Activated naive CD8-positive, alpha-beta T cell treated with anti-CD3 and anti-CD28 coated beads, Interleukin-2, amount 50 U/mL, for 24 hours (primary cell): Measurements from ENCODE around the gene LMBR1.
"Not testable (repeated sequence)": the region's sequence is repeated elsewhere in the genome, so short reads cannot be mapped to it uniquely, and the experiment has no call there.

Source experiments
- ATAC-seq: fragments of 150-1000 bp; cut with Tn5 transposase; one replicate; pipeline ENCODE4 v1.10.0; 2021
- DNase-seq: peaks from one replicate; pipeline ENCODE4 v3.0.0; 2021
- H3K27ac Mint-ChIP-seq: one replicate; pipeline ENCODE4 v1.8.0; 2021; ENCODE audit warnings: mild to moderate bottlenecking, mixed read lengths
- H3K27me3 Mint-ChIP-seq: one replicate; pipeline ENCODE4 v1.8.0; 2021; ENCODE audit warnings: mixed read lengths
- H3K36me3 Mint-ChIP-seq: one replicate; pipeline ENCODE4 v1.8.0; 2021; ENCODE audit warnings: low read depth, mixed read lengths
- H3K4me1 Mint-ChIP-seq: one replicate; pipeline ENCODE4 v1.8.0; 2021; ENCODE audit warnings: mixed read lengths
- H3K4me3 Mint-ChIP-seq: one replicate; pipeline ENCODE4 v1.8.0; 2021; ENCODE audit warnings: mild to moderate bottlenecking, moderate library complexity, mixed read lengths
- H3K9me3 Mint-ChIP-seq: one replicate; pipeline ENCODE4 v1.8.0; 2021; ENCODE audit warnings: mixed read lengths

LMBR1 gene

DNA sequence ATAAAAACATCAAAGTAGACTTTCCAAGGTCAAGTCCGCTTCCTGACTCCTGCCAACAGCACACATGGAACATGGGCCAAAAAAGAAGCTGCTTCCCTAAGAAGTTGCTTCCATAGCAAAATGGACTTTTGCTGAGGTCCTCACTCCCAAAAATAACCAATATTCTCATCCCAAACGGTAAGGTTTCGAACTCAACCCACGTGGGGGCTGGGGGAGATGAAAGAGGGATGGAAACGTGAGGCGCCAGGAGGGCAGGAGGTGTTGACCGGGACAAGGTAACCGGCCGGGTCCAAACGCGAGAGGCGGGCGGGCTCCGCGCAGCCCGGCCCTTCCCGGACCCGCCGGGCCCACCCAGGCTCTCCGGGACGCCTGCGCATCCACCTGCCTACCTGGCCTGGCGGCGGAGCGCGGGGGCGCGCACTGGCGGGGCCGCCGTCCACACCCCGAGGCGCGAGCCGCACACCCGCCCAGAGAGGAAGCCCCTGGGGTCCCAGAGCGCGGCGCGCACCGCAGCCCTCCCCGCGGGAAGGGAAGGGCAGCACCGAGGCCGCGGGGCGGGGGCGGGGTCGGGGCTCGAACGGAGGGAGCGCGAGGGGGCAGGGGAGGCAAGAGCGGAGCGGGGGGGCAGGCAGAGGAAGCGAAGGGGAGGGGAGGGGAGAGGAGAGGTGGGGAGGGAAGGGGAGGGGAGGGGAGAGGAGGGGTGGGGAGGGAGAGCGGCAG is 742 bp downstream of the LMBR1 start:
- H3K9me3 Mint-ChIP-seq: no peaks in the 10 kb centered on the region
- H3K4me3 Mint-ChIP-seq: peak overlapping the region; percentile 88
- H3K27me3 Mint-ChIP-seq: no peaks in the 10 kb centered on the region
- H3K4me1 Mint-ChIP-seq: peaks cover 52% of the 10 kb centered on the region
- peak; percentile 67 for DNase-seq
- H3K27ac Mint-ChIP-seq: peak overlapping the region; percentile 80
- peaks cover 15% of the 10 kb centered on the region for H3K36me3 Mint-ChIP-seq
- peak; percentile 21 for ATAC-seq

DNA sequence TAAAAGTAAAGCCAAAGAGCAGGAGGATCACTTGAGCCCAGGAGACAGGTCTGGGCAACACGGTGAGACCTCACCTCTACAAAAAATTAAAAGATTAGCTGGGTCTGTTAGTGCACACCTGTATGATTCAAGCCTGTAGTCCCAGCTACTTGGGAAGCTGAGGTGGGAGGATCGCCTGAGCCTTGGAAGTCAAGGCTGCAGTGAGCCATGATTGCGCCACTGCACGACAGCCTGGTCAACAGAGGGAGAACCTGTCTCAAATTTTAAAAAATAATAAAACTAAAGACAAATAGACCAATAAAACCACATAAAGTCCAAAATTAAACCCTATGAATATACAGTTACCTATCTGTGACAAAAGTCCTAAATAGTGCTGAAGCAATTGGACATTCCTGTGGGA is 3.2 kb downstream of the LMBR1 start:
- DNase-seq: no peak
- no peak overlapping the region for H3K27ac Mint-ChIP-seq
- H3K4me3 Mint-ChIP-seq: no peak overlapping the region

DNA sequence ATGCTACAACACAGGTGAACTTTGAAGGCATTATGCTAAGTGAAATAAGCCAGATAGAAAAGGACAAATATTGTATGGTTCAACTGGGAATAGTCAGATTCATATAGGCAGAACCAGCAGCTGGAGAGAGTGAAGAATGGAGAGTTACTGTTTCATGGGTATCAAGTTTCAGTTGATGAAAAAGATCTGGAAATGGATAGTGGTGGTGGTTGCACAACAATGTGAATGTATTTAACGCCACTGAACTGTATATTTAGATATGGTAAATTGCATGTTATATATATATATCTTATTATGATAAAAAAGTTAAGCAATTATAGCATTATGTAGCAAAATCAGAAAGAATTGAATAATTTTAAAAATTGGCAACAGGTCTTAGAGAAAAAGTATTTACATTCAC is 3.9 kb downstream of the LMBR1 start:
- ATAC-seq (no peak), DNase-seq (no peak)
- H3K27ac Mint-ChIP-seq: no peak overlapping the region
- H3K36me3 Mint-ChIP-seq: peaks cover 20% of the 10 kb centered on the region
- no peaks in the 10 kb centered on the region for H3K9me3 Mint-ChIP-seq
- peaks cover 28% of the 10 kb centered on the region for H3K4me1 Mint-ChIP-seq
- H3K4me3 Mint-ChIP-seq: no peak overlapping the region
- no peaks in the 10 kb centered on the region for H3K27me3 Mint-ChIP-seq

More for the DNA sequence above, 3.2 kb downstream of the LMBR1 start:
- Mint-ChIP-seq H3K4me1 (peaks cover 30% of the 10 kb centered on the region), H3K27me3 (no peaks in the 10 kb centered on the region), H3K9me3 (no peaks in the 10 kb centered on the region), H3K36me3 (peaks cover 15% of the 10 kb centered on the region)
- no peak for ATAC-seq

DNA sequence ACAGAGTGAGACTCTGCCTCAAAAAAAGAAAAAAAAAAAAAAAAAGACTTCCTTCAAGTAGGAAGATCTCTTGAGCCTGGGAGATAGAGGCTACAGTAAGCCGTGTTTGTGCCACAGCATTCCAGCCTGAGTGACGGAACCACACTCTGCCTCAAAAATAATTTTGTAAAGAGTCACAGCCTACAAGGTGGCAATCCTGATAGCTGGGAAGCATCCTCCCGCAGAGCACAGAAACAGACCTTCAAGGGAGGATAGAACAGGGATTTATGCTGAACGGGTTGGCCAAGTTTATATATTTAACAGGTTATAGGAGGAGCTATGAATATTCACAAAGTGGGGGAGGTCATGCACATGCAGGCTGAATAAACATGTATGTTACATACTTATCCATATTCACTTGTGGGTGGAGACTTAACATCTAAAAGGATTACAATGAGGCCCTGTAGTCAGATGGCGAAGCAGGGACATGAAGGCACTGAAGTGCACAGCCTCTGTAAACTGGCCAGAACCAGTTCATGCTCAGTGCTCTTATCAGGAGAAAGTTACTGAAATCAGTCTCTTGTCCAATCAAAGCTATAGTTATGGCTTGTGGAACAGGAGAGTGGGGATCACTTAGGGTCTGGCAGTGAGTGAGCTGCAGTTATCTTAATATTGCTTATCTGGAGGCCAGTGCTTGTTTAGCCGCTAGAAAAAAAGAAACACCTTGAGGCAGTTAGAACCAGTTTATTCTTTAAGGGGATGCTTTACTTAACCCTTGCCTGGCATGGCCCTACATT is 6.8 kb downstream of the LMBR1 start:
- no peak for DNase-seq
- H3K27me3 Mint-ChIP-seq: no peaks in the 10 kb centered on the region
- no peak overlapping the region for H3K27ac Mint-ChIP-seq
- no peak overlapping the region for H3K4me3 Mint-ChIP-seq
- peaks cover 37% of the 10 kb centered on the region for H3K4me1 Mint-ChIP-seq
- no peaks in the 10 kb centered on the region for H3K9me3 Mint-ChIP-seq
- ATAC-seq: no peak
- H3K36me3 Mint-ChIP-seq: peaks cover 34% of the 10 kb centered on the region

DNA sequence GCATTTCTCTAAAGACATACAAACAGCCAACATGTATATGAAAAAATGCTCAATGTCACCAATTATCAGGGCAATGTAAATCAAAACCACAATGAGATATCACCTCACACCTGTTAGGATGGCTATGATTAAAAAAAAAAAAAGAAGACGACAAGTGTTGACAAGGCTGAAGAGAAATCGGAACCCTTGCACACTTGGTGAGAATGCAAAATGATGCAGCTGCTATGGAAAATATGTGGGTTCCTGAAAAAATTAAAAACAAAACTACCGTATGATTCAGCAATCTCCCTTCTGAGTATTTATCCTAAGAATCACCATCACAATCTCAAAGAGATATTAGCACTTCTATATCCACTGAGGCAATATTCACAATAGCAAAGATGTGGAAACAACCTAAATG is 11.3 kb downstream of the LMBR1 start:
- no peak overlapping the region for H3K27ac Mint-ChIP-seq
- peaks cover 50% of the 10 kb centered on the region for H3K4me1 Mint-ChIP-seq
- H3K36me3 Mint-ChIP-seq: peaks cover 54% of the 10 kb centered on the region
- peak; percentile 24 for ATAC-seq
- no peak for DNase-seq
- H3K9me3 Mint-ChIP-seq: peaks cover 27% of the 10 kb centered on the region
- no peaks in the 10 kb centered on the region for H3K27me3 Mint-ChIP-seq
- H3K4me3 Mint-ChIP-seq: no peak overlapping the region

DNA sequence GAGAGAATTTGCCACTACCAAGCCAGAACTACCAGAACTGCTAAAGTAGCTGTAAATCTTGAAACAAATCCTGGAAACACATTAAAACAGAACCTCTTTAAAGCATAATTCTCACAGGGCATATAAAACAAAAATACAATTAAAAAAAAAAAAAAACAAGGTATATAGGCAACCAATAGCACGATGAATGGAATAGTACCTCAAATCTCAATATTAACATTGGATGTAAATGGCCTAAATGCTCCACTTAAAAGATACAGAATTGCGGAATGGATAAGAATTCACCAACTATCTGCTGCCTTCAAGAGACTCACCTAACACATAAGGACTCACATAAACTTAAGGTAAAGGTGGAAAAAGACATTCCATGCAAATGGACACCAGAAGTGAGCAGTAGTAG is 17.2 kb downstream of the LMBR1 start:
- Mint-ChIP-seq H3K27ac (no peak overlapping the region), H3K27me3 (no peaks in the 10 kb centered on the region), H3K4me3 (no peak overlapping the region), H3K4me1 (peaks cover 35% of the 10 kb centered on the region), H3K9me3 (peaks cover 46% of the 10 kb centered on the region), H3K36me3 (peaks cover 70% of the 10 kb centered on the region)
- DNase-seq (no peak), ATAC-seq (no peak)

DNA sequence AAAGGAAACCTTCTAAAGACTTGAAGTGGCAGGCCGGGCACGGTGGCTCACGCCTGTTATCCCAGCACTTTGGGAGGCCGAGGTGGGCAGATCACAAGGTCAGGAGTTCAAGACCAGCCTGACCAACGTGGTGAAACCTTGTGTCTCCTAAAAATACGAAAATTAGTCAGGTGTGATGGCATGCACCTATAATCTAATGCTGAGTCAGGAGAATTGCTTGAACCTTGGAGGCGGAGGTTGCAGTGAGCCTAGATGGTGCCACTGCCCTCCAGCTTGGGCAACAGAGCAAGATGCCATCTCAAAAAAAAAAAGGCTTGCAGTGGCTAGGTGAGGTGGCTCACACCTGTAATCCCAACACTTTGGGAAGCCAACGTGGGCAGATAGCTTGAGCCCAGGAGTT is 24.6 kb downstream of the LMBR1 start:
- H3K9me3 Mint-ChIP-seq, ATAC-seq, H3K4me3 Mint-ChIP-seq, H3K27ac Mint-ChIP-seq, H3K27me3 Mint-ChIP-seq, DNase-seq: not testable (repeated sequence)
- H3K36me3 Mint-ChIP-seq: peaks cover 47% of the 10 kb centered on the region
- H3K4me1 Mint-ChIP-seq: peaks cover 19% of the 10 kb centered on the region

DNA sequence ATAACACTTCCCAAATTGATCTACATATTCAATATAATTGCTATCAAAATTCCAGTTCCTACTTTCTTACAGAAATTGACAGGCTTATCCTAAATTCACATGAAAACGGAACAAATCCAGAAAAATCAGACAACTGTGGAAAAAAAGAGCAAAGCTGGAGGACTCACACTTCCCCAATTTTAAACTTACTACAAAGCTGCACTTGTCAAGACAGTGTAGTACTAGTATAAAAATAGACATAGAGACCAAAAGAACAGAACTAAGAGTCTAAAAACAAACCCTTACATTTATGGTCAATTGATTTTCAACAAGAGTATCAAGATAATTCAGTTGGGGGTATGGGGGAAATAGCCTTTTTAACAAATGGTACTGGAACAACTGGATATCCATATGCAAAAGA is 27.5 kb downstream of the LMBR1 start:
- H3K4me3 Mint-ChIP-seq: no peak overlapping the region
- no peak overlapping the region for H3K27ac Mint-ChIP-seq
- peaks cover 49% of the 10 kb centered on the region for H3K36me3 Mint-ChIP-seq
- ATAC-seq: no peak
- H3K9me3 Mint-ChIP-seq: peaks cover 9% of the 10 kb centered on the region
- DNase-seq: no peak
- no peaks in the 10 kb centered on the region for H3K27me3 Mint-ChIP-seq
- peaks cover 12% of the 10 kb centered on the region for H3K4me1 Mint-ChIP-seq

DNA sequence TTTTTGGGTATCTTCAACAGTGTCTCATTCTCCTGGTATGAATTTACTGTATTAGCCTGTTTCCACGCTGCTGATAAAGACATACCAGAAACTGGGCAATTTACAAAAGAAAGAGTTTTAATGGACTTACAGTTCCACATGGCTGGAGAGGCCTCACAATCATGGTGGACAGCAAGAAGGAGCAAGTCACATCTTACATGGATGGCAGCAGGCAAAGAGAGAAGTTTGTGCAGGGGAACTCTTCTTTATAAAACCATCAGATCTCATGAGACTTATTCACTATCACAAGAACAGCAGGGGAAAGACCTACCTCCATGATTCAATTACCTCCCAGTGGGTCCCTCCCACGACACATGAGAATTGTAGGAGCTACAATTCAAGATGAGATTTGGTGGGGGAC is 31.0 kb downstream of the LMBR1 start:
- ATAC-seq, H3K4me1 Mint-ChIP-seq, DNase-seq, H3K27ac Mint-ChIP-seq, H3K4me3 Mint-ChIP-seq, H3K27me3 Mint-ChIP-seq: not testable (repeated sequence)
- H3K9me3 Mint-ChIP-seq: peaks cover 32% of the 10 kb centered on the region
- peaks cover 66% of the 10 kb centered on the region for H3K36me3 Mint-ChIP-seq

DNA sequence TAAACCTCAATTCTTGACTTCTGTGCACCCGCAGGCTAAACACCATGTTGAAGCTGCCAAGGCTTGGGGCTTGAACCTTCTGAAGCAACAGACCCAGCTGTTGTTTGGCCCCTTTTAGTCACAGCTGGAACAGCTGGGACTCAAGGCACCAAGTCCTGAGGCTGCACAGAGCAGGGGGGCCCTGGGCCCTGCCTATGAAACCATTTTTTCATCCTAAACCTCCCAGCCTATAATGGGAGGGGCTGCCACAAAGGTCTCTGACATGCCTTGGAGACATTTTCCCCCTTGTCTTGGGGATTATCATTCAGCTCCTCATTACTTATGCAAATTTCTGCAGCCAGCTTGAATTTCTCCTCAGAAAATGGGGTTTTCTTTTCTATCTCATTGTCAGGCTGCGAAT is 31.8 kb downstream of the LMBR1 start:
- DNase-seq (no peak), ATAC-seq (no peak)
- Mint-ChIP-seq H3K9me3 (peaks cover 36% of the 10 kb centered on the region), H3K27me3 (no peaks in the 10 kb centered on the region), H3K4me3 (no peak overlapping the region), H3K27ac (no peak overlapping the region), H3K36me3 (peaks cover 66% of the 10 kb centered on the region), H3K4me1 (peaks cover 5% of the 10 kb centered on the region)

DNA sequence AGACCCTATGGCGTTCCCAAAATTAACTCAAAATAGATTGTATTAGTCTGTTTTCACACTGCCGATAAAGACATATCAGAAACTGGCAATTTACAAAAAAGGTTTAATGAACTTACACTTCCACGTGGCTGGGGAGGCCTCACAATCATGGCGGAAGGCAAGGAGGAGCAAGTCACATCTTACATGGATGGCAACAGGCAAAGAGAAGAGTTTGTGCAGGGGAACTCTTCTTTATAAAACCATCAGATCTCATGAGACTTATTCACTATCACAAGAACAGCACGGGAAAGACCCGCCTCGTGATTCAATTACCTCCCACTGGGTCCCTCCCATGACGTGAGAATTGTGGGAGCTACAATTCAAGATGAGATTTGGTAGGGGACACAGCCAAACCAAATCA is 32.9 kb downstream of the LMBR1 start:
- H3K27me3 Mint-ChIP-seq, H3K27ac Mint-ChIP-seq, H3K4me1 Mint-ChIP-seq, ATAC-seq, H3K4me3 Mint-ChIP-seq, DNase-seq: not testable (repeated sequence)
- Mint-ChIP-seq H3K9me3 (peaks cover 42% of the 10 kb centered on the region), H3K36me3 (peaks cover 73% of the 10 kb centered on the region)

DNA sequence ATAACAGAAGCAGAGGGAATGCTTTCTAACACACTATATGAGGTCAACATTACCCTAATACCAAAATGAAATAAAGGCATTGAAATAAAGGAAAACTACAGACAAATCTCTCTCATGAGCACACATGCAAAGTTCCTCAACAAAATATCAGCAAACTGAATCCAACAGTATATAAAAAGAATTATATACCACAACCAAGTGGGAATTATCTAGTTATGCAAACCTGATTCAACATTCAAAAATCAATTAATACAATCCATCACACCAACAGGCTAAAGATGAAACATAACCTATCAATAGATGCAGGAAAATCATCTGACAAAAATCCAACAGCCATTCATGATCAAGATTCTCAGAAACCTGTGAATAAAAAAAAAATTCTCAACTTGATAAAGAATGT is 34.5 kb downstream of the LMBR1 start:
- Mint-ChIP-seq H3K4me1 (peaks cover 9% of the 10 kb centered on the region), H3K36me3 (peaks cover 81% of the 10 kb centered on the region), H3K27ac (no peak overlapping the region), H3K4me3 (no peak overlapping the region), H3K9me3 (peaks cover 51% of the 10 kb centered on the region), H3K27me3 (no peaks in the 10 kb centered on the region)
- no peak for ATAC-seq
- DNase-seq: no peak

DNA sequence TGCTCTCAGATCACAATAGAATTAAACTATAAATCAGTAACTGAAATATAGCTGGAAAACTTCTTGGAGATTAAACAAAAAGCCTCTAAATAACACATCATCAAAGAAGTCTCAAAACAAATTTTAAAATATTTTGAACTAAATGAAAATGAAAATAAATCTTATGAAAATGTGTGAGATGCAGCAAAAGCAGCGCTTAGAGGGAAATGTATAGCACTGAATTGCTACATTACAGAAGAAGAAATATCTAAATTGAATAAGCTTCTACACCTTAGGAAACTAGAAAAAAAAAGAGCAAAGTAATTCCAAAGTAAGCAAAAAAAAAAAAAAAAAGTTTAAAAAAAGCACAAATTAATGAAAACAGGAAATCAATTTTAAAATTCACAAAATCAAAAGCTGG is 35.2 kb downstream of the LMBR1 start:
- no peak for DNase-seq
- Mint-ChIP-seq H3K36me3 (peaks cover 75% of the 10 kb centered on the region), H3K27ac (no peak overlapping the region), H3K9me3 (peaks cover 51% of the 10 kb centered on the region), H3K4me1 (peaks cover 9% of the 10 kb centered on the region), H3K27me3 (no peaks in the 10 kb centered on the region), H3K4me3 (no peak overlapping the region)
- ATAC-seq: no peak

DNA sequence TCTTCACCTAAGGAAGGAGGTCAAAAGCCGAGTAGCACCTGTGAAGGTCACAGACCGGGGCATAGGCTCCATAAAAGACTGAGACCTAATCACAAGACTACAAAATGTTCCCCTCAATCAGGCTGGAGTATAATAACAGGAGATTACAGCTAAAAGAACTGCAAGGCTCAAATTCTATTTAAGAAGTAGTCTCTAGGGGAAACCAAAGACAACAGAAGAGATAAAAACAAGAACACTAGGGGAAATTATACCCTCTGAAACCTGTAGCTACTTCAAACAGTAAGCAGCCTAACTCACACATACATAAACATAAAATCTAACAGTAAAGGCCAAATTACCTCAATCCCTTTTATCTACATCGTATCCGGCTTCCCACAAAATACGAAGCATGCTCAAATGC is 38.3 kb downstream of the LMBR1 start:
- DNase-seq: no peak
- Mint-ChIP-seq H3K9me3 (peaks cover 33% of the 10 kb centered on the region), H3K27ac (no peak overlapping the region), H3K27me3 (no peaks in the 10 kb centered on the region), H3K36me3 (peaks cover 59% of the 10 kb centered on the region), H3K4me1 (peaks cover 9% of the 10 kb centered on the region), H3K4me3 (no peak overlapping the region)
- no peak for ATAC-seq

DNA sequence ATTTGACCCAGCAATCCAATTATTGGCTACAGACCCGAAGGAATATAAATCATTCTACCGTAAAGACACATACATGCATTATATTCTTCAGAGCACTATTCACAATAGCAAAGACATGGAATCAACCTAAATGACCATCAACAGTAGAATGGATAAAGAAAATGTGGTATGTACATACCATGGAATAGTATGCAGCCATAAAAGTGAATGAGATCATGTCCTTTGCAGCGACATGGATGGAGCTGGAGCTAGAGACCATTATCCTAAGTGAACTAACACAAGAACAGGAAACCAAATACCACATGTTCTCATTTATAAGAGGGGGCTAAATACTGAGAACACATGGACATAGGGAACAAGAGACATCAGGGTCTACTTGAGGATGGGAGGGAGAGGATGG is 44.0 kb downstream of the LMBR1 start:
- peaks cover 25% of the 10 kb centered on the region for H3K36me3 Mint-ChIP-seq
- peaks cover 5% of the 10 kb centered on the region for H3K9me3 Mint-ChIP-seq
- no peak overlapping the region for H3K27ac Mint-ChIP-seq
- peaks cover 38% of the 10 kb centered on the region for H3K4me1 Mint-ChIP-seq
- DNase-seq: no peak
- no peak overlapping the region for H3K4me3 Mint-ChIP-seq
- H3K27me3 Mint-ChIP-seq: no peaks in the 10 kb centered on the region
- ATAC-seq: no peak
